Neuronal stem cell (in vitro differentiated cells): ENCODE results near the gene LTBP1.

ENCODE experiments used
- DNase-seq: peaks from one replicate; pipeline ENCODE4 v3.0.0-alpha.2; 2013; ENCODE audit warnings: low spot score
- H2AFZ ChIP-seq: one replicate; pipeline ENCODE4 v1.6.1; 2013; ENCODE audit warnings: mild to moderate bottlenecking, low read length, inconsistent platforms
- H2AK5ac ChIP-seq: 2 replicates; pipeline ENCODE4 v1.6.1; 2013; ENCODE audit warnings: low read depth, mild to moderate bottlenecking, inconsistent platforms, low read length, moderate library complexity, mixed read lengths
- H2BK120ac ChIP-seq: 2 replicates; pipeline ENCODE4 v1.6.1; 2013; ENCODE audit warnings: low read depth, mild to moderate bottlenecking, inconsistent platforms, low read length, moderate library complexity, mixed read lengths
- H2BK12ac ChIP-seq: one replicate; pipeline ENCODE4 v1.6.1; 2013; ENCODE audit warnings: low read length, inconsistent platforms
- H2BK15ac ChIP-seq: 2 replicates; pipeline ENCODE4 v1.6.1; 2013; ENCODE audit warnings: mild to moderate bottlenecking, low read length, inconsistent platforms, mixed read lengths
- H2BK5ac ChIP-seq: one replicate; pipeline ENCODE4 v1.6.1; 2013; ENCODE audit warnings: inconsistent platforms, mild to moderate bottlenecking, low read length, moderate library complexity
- H3K14ac ChIP-seq: one replicate; pipeline ENCODE4 v1.6.1; 2013; ENCODE audit warnings: low read length, inconsistent platforms
- H3K18ac ChIP-seq: 2 replicates; pipeline ENCODE4 v1.6.1; 2013; ENCODE audit warnings: low read length, inconsistent platforms
- H3K23ac ChIP-seq: 2 replicates; pipeline ENCODE4 v1.6.1; 2013; ENCODE audit warnings: low read depth, mild to moderate bottlenecking, mixed read lengths, low read length, inconsistent platforms; ENCODE audit not compliant: poor library complexity
- H3K27ac ChIP-seq: replicated peaks from 3 replicates; pipeline ENCODE4 v1.5.1; 2013; ENCODE audit warnings: low read length, inconsistent platforms
- H3K27me3 ChIP-seq, 3 experiments: 2 replicates each; pipeline ENCODE4 v1.6.1; 2013; ENCODE audit warnings: low read length in 3 of 3, mild to moderate bottlenecking in 2 of 3, inconsistent platforms in 1 of 3, low read depth in 1 of 3, mixed read lengths in 1 of 3, moderate library complexity in 1 of 3; ENCODE audit not compliant: control insufficient read depth in 3 of 3, insufficient read depth in 3 of 3
- H3K36me3 ChIP-seq, 2 donors: replicated peaks in 1 of 2; 2 replicates each; pipeline ENCODE4 v1.6.1; 2013; ENCODE audit warnings: low read length in 2 of 2; ENCODE audit not compliant: control insufficient read depth in 2 of 2, insufficient read depth in 2 of 2
- H3K4ac ChIP-seq: 2 replicates; pipeline ENCODE4 v1.6.1; 2013; ENCODE audit warnings: inconsistent platforms, mild to moderate bottlenecking, low read length, moderate library complexity
- H3K4me1 ChIP-seq, 2 donors: 1 replicate in 1 of 2; 2 replicates in 1 of 2; pipeline ENCODE4 v1.6.1; 2013; ENCODE audit warnings: low read length in 2 of 2, low read depth in 1 of 2; ENCODE audit not compliant: control insufficient read depth in 2 of 2, insufficient read depth in 1 of 2
- H3K4me2 ChIP-seq: one replicate; pipeline ENCODE4 v1.6.1; 2013; ENCODE audit warnings: mild to moderate bottlenecking, low read length, inconsistent platforms; ENCODE audit not compliant: insufficient read depth, poor library complexity, severe bottlenecking
- H3K4me3 ChIP-seq, 2 donors: 2 replicates each; pipeline ENCODE4 v1.5.1; 2013; ENCODE audit warnings: low read length in 2 of 2, mild to moderate bottlenecking in 2 of 2, inconsistent platforms in 1 of 2, moderate library complexity in 1 of 2
- H3K79me1 ChIP-seq: one replicate; pipeline ENCODE4 v1.6.1; 2013; ENCODE audit warnings: low read depth, mild to moderate bottlenecking, inconsistent platforms, low read length, moderate library complexity
- H3K9ac ChIP-seq: one replicate; pipeline ENCODE4 v1.6.1; 2013; ENCODE audit warnings: mild to moderate bottlenecking, low read depth, low read length, inconsistent platforms; ENCODE audit not compliant: poor library complexity
- H3K9me3 ChIP-seq, 2 donors: replicated peaks in 1 of 2; 2 replicates each; pipeline versions ENCODE3 to v1.6.1; 2013; ENCODE audit warnings: low read length in 2 of 2, mild to moderate bottlenecking in 2 of 2, inconsistent platforms in 1 of 2, low read depth in 1 of 2, mixed read lengths in 1 of 2, moderate library complexity in 1 of 2; ENCODE audit not compliant: control insufficient read depth in 2 of 2, insufficient read depth in 1 of 2
- H4K8ac ChIP-seq: one replicate; pipeline ENCODE4 v1.6.1; 2013; ENCODE audit warnings: low read depth, mild to moderate bottlenecking, inconsistent platforms, low read length, moderate library complexity
- H4K91ac ChIP-seq: one replicate; pipeline ENCODE4 v1.6.1; 2013; ENCODE audit warnings: low read length, low read depth, mild to moderate bottlenecking, inconsistent platforms; ENCODE audit not compliant: poor library complexity
- WGBS, 2 donors: extraction: QIAGEN DNeasy Blood & Tissue Kit; methylation state at CpG; one replicate each; pipeline ENCODE4 v1.1.7; 2013; ENCODE audit warnings: missing lambda C conversion rate in 2 of 2, mixed read lengths in 1 of 2; ENCODE audit not compliant: insufficient read length in 2 of 2, insufficient replicate concordance in 1 of 2; ENCODE audit errors: extremely low coverage in 2 of 2; 5-methylcytosine and 5-hydroxymethylcytosine counted together

Gene LTBP1

DNA sequence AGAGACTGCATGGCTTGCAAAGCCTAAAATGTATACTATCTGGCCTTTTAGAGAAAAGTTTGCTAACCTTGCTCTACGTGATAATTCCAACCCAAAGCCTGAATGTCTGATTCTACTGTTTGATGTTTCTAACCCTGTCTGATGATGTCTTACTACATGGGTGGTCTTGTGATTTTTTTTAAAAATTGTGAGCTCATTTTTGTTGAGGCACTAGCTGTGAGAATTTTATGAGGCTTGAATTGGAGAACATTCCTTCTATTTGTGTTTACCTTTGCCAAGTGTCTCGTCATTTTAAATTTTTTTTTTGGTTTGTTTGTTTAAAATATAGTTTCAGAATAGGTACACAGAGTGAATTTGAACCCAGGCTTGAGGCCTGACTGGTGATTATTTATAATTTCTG lies 15.2 kb upstream of the LTBP1 start:
- H3K23ac ChIP-seq: no peak overlapping the region
- no peak overlapping the region for H2BK12ac ChIP-seq
- no peak overlapping the region for H3K4me3 ChIP-seq
- no peak overlapping the region for H3K27ac ChIP-seq
- no peak overlapping the region for H2AFZ ChIP-seq
- no CpG with 5 or more reads among the region's 2 CpGs for WGBS, 2 donors
- no peaks in the 10 kb centered on the region for H3K79me1 ChIP-seq
- no peak overlapping the region for H2BK120ac ChIP-seq
- DNase-seq: no peak
- H3K9me3 ChIP-seq: no peaks in the 10 kb centered on the region
- H3K4me1 ChIP-seq: peaks cover 6 to 7% of the 10 kb centered on the region in 2 donors
- no peak overlapping the region for H2AK5ac ChIP-seq
- no peak overlapping the region for H2BK15ac ChIP-seq
- no peak overlapping the region for H3K18ac ChIP-seq
- H3K36me3 ChIP-seq: no peaks in the 10 kb centered on the region
- H3K4ac ChIP-seq: no peak overlapping the region
- H3K4me2 ChIP-seq: no peak overlapping the region
- no peak overlapping the region for H3K9ac ChIP-seq
- H3K14ac ChIP-seq: no peak overlapping the region
- no peak overlapping the region for H4K91ac ChIP-seq
- H3K27me3 ChIP-seq: no peaks in the 10 kb centered on the region
- H4K8ac ChIP-seq: no peak overlapping the region
- H2BK5ac ChIP-seq: no peak overlapping the region

DNA sequence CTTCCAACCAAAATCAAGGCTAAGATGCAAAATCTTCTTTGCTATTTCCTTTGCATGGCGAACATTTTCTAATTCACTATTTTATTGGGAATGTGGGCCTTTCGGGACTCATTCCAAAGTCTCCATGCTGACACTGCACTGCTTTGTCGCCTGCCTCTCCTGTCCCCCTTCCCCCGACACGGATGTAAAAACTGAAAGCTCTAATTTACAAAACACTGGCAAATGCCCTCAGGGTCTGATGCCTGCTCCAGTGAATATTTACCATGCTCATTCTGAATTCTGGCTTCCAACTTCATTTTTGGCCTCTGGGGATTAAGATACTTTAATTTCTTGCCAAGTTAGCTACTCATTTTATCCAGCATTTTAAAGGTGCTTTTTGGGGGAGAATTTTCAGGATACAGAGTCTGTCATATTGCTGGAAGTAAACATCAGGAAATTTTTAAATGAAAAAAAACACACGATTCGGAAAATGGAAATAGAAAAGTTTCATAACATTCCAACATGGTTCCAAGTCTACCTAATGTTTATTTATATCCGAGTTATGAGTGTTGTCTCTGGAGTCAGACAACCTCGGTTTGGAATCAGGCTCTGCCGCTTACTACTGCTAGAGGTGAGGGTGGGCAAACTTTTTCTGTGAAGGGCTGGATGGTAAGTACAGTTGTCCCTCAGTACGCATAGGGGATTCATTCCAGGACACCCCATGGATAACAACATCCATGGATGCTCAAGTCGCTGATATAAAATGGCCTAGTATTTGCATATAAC lies 14.6 kb upstream of the LTBP1 start:
- H4K8ac ChIP-seq: no peak overlapping the region
- no CpG with 5 or more reads among the region's 12 CpGs for WGBS, 2 donors
- H2BK120ac ChIP-seq: no peak overlapping the region
- peaks cover under 1 to 3% of the 10 kb centered on the region in 2 donors for H3K4me1 ChIP-seq
- peak overlapping the region; percentile 64 for H2AFZ ChIP-seq
- no peak overlapping the region for H3K27ac ChIP-seq
- H2BK15ac ChIP-seq: no peak overlapping the region
- no peak overlapping the region for H2BK5ac ChIP-seq
- no peak overlapping the region for H3K4me2 ChIP-seq
- no peak overlapping the region for H3K23ac ChIP-seq
- no peaks in the 10 kb centered on the region for H3K79me1 ChIP-seq
- no peak overlapping the region for H3K4me3 ChIP-seq
- H3K9ac ChIP-seq: no peak overlapping the region
- no peak for DNase-seq
- H3K36me3 ChIP-seq: no peaks in the 10 kb centered on the region
- no peak overlapping the region for H2AK5ac ChIP-seq
- no peak overlapping the region for H2BK12ac ChIP-seq
- H4K91ac ChIP-seq: no peak overlapping the region
- H3K14ac ChIP-seq: no peak overlapping the region
- H3K18ac ChIP-seq: no peak overlapping the region
- H3K27me3 ChIP-seq: no peaks in the 10 kb centered on the region
- H3K4ac ChIP-seq: no peak overlapping the region
- no peaks in the 10 kb centered on the region for H3K9me3 ChIP-seq

DNA sequence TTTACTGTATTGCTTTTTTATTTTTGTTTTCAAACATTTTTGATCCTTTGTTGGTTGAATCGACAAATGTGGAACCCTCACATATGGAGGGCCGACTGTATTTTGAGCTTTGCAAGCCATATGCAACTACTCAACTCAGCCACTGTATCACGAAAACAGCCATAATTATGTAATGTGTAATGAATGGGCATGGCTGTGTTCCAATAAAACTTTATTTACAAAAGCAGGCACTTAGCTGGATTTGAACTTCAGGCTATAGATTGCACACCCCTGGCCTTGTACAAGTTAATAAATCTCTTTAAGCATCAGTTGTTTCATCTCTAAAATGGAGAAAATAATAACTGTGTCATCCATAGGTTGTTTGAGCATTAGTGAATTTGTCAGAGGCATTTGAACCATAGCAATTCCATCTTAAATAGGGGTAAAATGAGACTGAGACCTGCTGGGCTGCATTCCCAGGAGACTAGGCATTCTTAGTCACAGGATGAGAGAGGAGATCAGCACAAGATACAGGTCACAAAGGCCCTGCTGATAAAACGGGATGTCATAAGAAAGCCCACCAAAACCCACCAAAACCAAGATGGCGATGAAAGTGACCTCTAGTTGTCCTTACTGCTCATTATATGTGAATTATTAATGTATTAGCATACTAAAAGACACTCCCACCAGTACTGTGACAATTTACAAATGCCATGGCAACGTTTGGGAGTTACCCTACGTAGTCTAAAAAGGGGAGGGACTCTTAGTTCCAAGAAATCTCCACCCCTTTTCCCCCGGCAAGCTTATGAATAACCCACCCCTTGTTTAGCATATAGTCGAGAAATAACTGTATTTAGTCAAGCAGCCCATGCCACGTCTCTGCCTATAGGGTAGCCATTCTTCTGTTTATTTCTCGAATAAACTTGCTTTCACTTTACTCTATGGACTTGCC lies 13.7 kb upstream of the LTBP1 start:
- Histone ChIP-seq H3K27ac (no peak overlapping the region), H2AFZ (no peak overlapping the region), H4K91ac (no peak overlapping the region), H2AK5ac (no peak overlapping the region), H2BK5ac (no peak overlapping the region), H2BK12ac (no peak overlapping the region), H4K8ac (no peak overlapping the region), H3K4me3 (no peak overlapping the region), H2BK15ac (no peak overlapping the region), H3K79me1 (no peaks in the 10 kb centered on the region), H2BK120ac (no peak overlapping the region), H3K14ac (no peak overlapping the region), H3K9ac (no peak overlapping the region), H3K4me2 (no peak overlapping the region), H3K4me1 (peaks cover under 1 to 5% of the 10 kb centered on the region in 2 donors), H3K4ac (no peak overlapping the region), H3K18ac (no peak overlapping the region), H3K9me3 (no peaks in the 10 kb centered on the region), H3K36me3 (no peaks in the 10 kb centered on the region), H3K27me3 (no peaks in the 10 kb centered on the region), H3K23ac (no peak overlapping the region)
- no CpG with 5 or more reads among the region's 11 CpGs for WGBS, 2 donors
- no peak for DNase-seq

DNA sequence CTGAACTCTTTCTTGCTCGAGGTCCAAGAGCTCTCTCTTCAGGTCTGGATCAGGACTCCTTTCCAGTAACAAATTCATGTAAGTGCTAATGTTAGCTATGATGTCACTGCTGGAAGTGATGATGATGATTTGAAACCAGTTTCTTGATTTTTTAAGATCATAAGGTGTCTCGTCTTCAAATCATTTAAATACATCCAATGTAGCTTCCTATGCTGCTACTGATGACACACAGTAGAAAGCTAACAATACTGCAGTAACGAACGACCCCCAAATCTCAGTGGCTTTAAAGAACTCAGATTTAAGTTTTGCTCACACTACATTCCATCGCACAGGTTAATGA lies 13.0 kb upstream of the LTBP1 start:
- Histone ChIP-seq H3K4me1 (peaks cover 7% of the 10 kb centered on the region in 2 donors), H3K23ac (no peak overlapping the region), H3K36me3 (no peaks in the 10 kb centered on the region), H3K27me3 (no peaks in the 10 kb centered on the region), H3K9me3 (no peaks in the 10 kb centered on the region), H4K91ac (no peak overlapping the region), H4K8ac (no peak overlapping the region), H2AFZ (no peak overlapping the region), H2BK12ac (no peak overlapping the region), H3K18ac (no peak overlapping the region), H3K4me2 (no peak overlapping the region), H2BK120ac (no peak overlapping the region), H3K4ac (no peak overlapping the region), H3K79me1 (no peaks in the 10 kb centered on the region), H3K9ac (no peak overlapping the region), H3K14ac (no peak overlapping the region), H2BK15ac (no peak overlapping the region), H3K27ac (no peak overlapping the region), H2BK5ac (no peak overlapping the region), H2AK5ac (no peak overlapping the region), H3K4me3 (no peak overlapping the region)
- WGBS, 2 donors: no CpG with 5 or more reads among the region's 5 CpGs
- no peak for DNase-seq
